Bronchial epithelial cell (primary cell): ENCODE measurements around the gene CCDC102A. TPM values are rescaled to one million over a fixed set of nuclear protein-coding genes. Genes with fewer than 3 reads are reported as not detected.

Experiments used
- DNase-seq: peaks from one replicate; pipeline ENCODE4 v3.0.0-alpha.2; 2010; ENCODE audit warnings: low read depth
- FAIRE-seq: peaks from 2 replicates; lab custom pipeline; 2011; peaks lifted over from hg19 to GRCh38; lab: Jason Lieb, UNC
- H3K27me3 ChIP-seq: 2 replicates; pipeline ENCODE4 v1.5.1; 2011; ENCODE audit warnings: low read length; ENCODE audit not compliant: control insufficient read depth, insufficient read depth
- H3K36me3 ChIP-seq: 2 replicates; pipeline ENCODE4 v1.5.1; 2011; ENCODE audit warnings: low read length; ENCODE audit not compliant: control insufficient read depth, insufficient read depth
- H3K4me3 ChIP-seq: 2 replicates; pipeline ENCODE4 v1.5.1; 2011; ENCODE audit warnings: mild to moderate bottlenecking, low read depth, low read length, control low read depth
- total RNA-seq: library from RNA; depleted of rRNA; stranded (reverse); fragments of >200 nt; gene quantifications from 2 replicates; pipeline ENCODE4 v1.2.1, GENCODE V29; 2014
- TF ChIP-seq, protein P1 (sequence below): IDR thresholded peaks from 2 replicates; pipeline ENCODE4 v1.5.1; 2011; ENCODE audit warnings: mild to moderate bottlenecking, moderate library complexity, low read length, control low read depth, inconsistent platforms; ENCODE audit not compliant: insufficient read depth, severe bottlenecking

The CCDC102A gene
- total RNA-seq, 1 donor from 2014 or later = 2.1 TPM

DNA sequence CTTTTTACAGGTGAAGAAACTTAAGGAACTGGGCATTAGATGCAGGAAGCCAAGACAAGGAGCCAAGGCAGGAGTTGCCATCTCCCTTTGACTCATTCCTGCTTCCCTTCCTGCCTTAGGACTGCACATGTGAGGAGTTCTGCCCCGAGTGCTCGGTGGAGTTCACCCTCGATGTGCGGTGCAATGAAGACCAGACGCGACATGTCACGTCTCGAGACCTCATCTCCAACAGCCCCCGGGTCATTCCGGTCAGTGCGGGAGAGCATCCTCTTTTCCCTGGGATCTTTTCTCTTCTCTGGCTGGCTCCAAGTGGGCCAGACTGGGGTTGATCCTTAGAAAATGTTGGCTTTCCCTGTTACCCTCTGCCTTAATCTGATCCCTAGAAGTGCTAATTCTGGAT lies 67.3 kb downstream of the CCDC102A start:
- H3K36me3 ChIP-seq = peaks cover 35% of the 10 kb centered on the region
- no peaks in the 10 kb centered on the region for H3K27me3 ChIP-seq
- TF ChIP-seq, protein P1, sequence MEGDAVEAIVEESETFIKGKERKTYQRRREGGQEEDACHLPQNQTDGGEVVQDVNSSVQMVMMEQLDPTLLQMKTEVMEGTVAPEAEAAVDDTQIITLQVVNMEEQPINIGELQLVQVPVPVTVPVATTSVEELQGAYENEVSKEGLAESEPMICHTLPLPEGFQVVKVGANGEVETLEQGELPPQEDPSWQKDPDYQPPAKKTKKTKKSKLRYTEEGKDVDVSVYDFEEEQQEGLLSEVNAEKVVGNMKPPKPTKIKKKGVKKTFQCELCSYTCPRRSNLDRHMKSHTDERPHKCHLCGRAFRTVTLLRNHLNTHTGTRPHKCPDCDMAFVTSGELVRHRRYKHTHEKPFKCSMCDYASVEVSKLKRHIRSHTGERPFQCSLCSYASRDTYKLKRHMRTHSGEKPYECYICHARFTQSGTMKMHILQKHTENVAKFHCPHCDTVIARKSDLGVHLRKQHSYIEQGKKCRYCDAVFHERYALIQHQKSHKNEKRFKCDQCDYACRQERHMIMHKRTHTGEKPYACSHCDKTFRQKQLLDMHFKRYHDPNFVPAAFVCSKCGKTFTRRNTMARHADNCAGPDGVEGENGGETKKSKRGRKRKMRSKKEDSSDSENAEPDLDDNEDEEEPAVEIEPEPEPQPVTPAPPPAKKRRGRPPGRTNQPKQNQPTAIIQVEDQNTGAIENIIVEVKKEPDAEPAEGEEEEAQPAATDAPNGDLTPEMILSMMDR = no peak
- H3K4me3 ChIP-seq = no peak overlapping the region
- DNase-seq (no peak), FAIRE-seq (no peak)

DNA sequence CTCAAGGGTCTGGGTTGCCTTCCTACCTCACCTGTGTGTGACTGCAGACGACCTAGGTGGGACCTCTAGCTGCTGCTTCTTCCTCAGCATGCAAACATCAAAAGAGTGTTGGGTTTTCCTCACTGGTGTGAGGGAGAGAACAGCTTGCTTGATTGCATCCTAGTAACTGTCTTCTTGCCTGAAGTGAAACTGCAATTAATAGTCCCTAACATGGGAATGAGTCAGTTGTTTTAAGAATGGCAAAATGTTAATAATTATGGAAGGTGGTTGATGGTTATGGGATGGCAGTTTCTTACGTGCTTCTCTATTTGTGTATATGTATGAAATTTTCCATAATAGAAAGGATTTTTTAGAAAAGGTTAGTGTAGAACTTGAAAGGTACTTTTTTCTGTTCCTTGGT lies 68.0 kb downstream of the CCDC102A start:
- FAIRE-seq = no peak
- TF ChIP-seq, protein P1 = no peak
- Histone ChIP-seq H3K4me3 (no peak overlapping the region), H3K27me3 (no peaks in the 10 kb centered on the region), H3K36me3 (peaks cover 34% of the 10 kb centered on the region)
- no peak for DNase-seq

DNA sequence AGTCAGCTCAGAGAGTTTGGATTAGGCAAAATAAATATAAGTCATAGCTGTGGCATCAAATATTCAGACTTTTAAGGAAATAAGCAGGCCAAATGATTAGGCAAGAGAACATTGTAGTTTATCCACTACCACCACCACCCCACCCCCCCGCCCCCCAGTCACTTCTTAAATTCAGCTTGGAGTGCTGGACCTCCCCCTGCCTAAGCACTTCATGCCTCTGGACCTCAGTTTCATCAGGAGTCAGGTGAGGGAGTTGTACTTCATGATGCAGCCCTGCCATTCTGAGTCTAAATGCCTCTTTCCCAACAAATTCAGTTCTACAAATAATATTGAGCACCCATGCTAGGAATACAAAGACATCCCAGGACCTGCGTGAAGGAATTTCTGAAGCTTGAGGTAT lies 71.8 kb downstream of the CCDC102A start:
- FAIRE-seq (no peak), DNase-seq (no peak)
- Histone ChIP-seq H3K36me3 (peaks cover 28% of the 10 kb centered on the region), H3K4me3 (no peak overlapping the region), H3K27me3 (no peaks in the 10 kb centered on the region)
- TF ChIP-seq, protein P1 = no peak

DNA sequence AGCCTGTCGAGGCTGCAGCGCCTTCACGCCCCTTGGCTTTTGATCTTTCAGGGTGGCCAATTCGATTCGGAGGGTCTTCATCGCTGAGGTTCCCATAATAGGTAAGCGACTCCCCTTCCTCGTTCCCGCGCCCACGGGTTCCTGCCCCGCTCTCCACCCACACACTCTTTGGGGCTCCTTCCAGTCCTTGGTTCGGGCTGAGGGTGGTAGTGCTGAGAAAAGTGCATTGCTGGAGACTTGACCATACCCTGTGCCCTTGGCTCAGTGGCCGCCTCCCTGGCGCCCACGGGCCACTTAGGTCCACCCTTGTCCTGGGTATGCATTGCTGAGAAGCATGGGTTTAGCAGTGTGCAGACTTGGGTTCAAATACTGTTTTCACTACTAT lies 73.4 kb downstream of the CCDC102A start:
- H3K36me3 ChIP-seq = peaks cover 26% of the 10 kb centered on the region
- TF ChIP-seq, protein P1 = no peak
- no peaks in the 10 kb centered on the region for H3K27me3 ChIP-seq
- peak overlapping the region; percentile 67 for H3K4me3 ChIP-seq
- FAIRE-seq (no peak), DNase-seq (no peak)

GRCh38 chr16:57462209-57462977 lies 74.0 kb downstream of the CCDC102A start, which contains the start of gene POLR2C:
TSS of gene POLR2C (plus strand) at chr16:57462679. CDS start at chr16:57462725, 46 bp downstream.
- peak within 1 kb of the TSS; percentile 67 for H3K4me3 ChIP-seq
- FAIRE-seq = no peak
- peak; percentile 65 for DNase-seq
- H3K36me3 ChIP-seq = peaks cover 29% of the 10 kb centered on the region
- H3K27me3 ChIP-seq = no peaks in the 10 kb centered on the region
- TF ChIP-seq, protein P1 = peak; percentile 96

Other genes with a start within 250 kb of the CCDC102A start
- gene CCL22, start 177.8 kb downstream of the CCDC102A start, total RNA-seq = under 0.01 TPM in 1 of 2 replicates, not detected in the other
- gene CX3CL1, start 164.1 kb downstream of the CCDC102A start, total RNA-seq = under 0.01 TPM in 1 of 2 replicates, not detected in the other
- gene CCL17, start 131.8 kb downstream of the CCDC102A start, total RNA-seq = not detected in 2 replicates
- gene CIAPIN1, start 89.2 kb downstream of the CCDC102A start, total RNA-seq = 71.3 and 81.2 TPM in 2 replicates
- gene COQ9, start 89.1 kb downstream of the CCDC102A start, total RNA-seq = 59.5 and 88.7 TPM in 2 replicates
- 78.7 and 82.1 TPM in 2 replicates for gene POLR2C, start 73.9 kb downstream of the CCDC102A start, total RNA-seq
- gene DOK4, start 50.1 kb downstream of the CCDC102A start, total RNA-seq = 17.6 and 23.7 TPM in 2 replicates
- not detected in 2 replicates for gene ADGRG5, start 6.1 kb upstream of the CCDC102A start, total RNA-seq
- gene ADGRG1, start 92.1 kb upstream of the CCDC102A start, total RNA-seq = 21.1 and 45.3 TPM in 2 replicates
- gene ADGRG3, start 131.7 kb upstream of the CCDC102A start, total RNA-seq = 0.13 TPM in 1 of 2 replicates, not detected in the other
- gene DRC7, start 158.2 kb upstream of the CCDC102A start, total RNA-seq = not detected in 2 replicates
- 12.9 and 24.2 TPM in 2 replicates for gene KATNB1, start 199.2 kb upstream of the CCDC102A start, total RNA-seq